Heart right ventricle (tissue), 16 donors: ENCODE measurements around the gene HNRNPAB. TPM values are rescaled to one million over a fixed set of nuclear protein-coding genes. Genes with fewer than 3 reads are reported as not detected.
A peak's percentile ranks its signal among the peaks of the same experiment; 100 is the strongest.
"Not testable (repeated sequence)": the region's sequence is repeated elsewhere in the genome, so short reads cannot be mapped to it uniquely, and the experiment has no call there.

ENCODE experiments used
- ATAC-seq, 8 donors: fragments of 200-7000 bp; cut with Tn5 transposase; one replicate each; pipeline ENCODE4 v1.9.1; 2020; ENCODE audit warnings: mild to moderate bottlenecking in 8 of 8, moderate library complexity in 8 of 8, moderate number of reproducible peaks in 1 of 8
- DNase-seq, 2 donors: peaks; one replicate each; pipeline ENCODE4 v3.0.0-alpha.2; 2020
- H3K27ac ChIP-seq, 10 donors: fragments of 200-600 bp; sonication (generic) in 2 of 10; one replicate each; pipeline versions ENCODE4 v1.5.0 to v1.8.0; 2020 to 2022; ENCODE audit warnings: mild to moderate bottlenecking in 3 of 10
- H3K27me3 ChIP-seq, 7 donors: fragments of 200-600 bp; one replicate each; pipeline ENCODE4 v1.8.0; 2021 to 2022; ENCODE audit warnings: mild to moderate bottlenecking in 2 of 7
- H3K36me3 ChIP-seq, 9 donors: fragments of 200-600 bp; sonication (generic) in 1 of 9; one replicate each; pipeline versions ENCODE4 v1.5.0 to v1.8.0; 2020 to 2022; ENCODE audit warnings: mild to moderate bottlenecking in 2 of 9
- H3K4me1 ChIP-seq, 9 donors: fragments of 200-600 bp; sonication (generic) in 1 of 9; one replicate each; pipeline versions ENCODE4 v1.5.0 to v1.8.0; 2020 to 2022; ENCODE audit warnings: mild to moderate bottlenecking in 4 of 9
- H3K4me3 ChIP-seq, 10 donors: fragments of 200-600 bp; sonication (generic) in 2 of 10; one replicate each; pipeline versions ENCODE4 v1.5.0 to v1.8.0; 2020 to 2022; ENCODE audit warnings: mild to moderate bottlenecking in 7 of 10, moderate library complexity in 2 of 10
- H3K9me3 ChIP-seq, 11 donors: fragments of 200-600 bp in 10 of 11; sonication (generic) in 2 of 11; one replicate each; pipeline versions ENCODE4 v1.5.0 to v1.8.0; 2013 to 2022; ENCODE audit warnings: mild to moderate bottlenecking in 2 of 11, control low read depth in 1 of 11, moderate library complexity in 1 of 11
- WGBS, 2 donors: extraction: QIAGEN DNeasy Blood & Tissue Kit; methylation state at CpG; one replicate each; pipeline ENCODE4 v1.1.7; 2013; ENCODE audit warnings: inconsistent platforms in 1 of 2; 5-methylcytosine and 5-hydroxymethylcytosine counted together
- intact Hi-C, 10 donors: fragments of 100-400 bp; cut with DNase I; formaldehyde crosslinking; loops; one replicate each; pipeline versions ENCODE4 v1.11.1 to v1.14.2; 2022
- polyA plus RNA-seq, 2 donors: library from polyadenylated mRNA; stranded (reverse); fragments of 200-250 nt; gene quantifications; one replicate each; pipeline ENCODE4 v1.2.3, GENCODE V29; 2013
- total RNA-seq, 10 donors: library from RNA; stranded (reverse); fragmentation: NEBNext Ultra II Directional in 3 of 10; extraction: Animal tissue kit (Norgen Biotek cat#: 25700) in 3 of 10; gene quantifications; one replicate each; pipeline versions ENCODE4 v1.2.1 to v1.2.4, GENCODE V29; 2021 to 2023
- TF ChIP-seq, protein P1 (sequence below), 9 donors: fragments of 200-600 bp; sonication (generic) in 2 of 9; IDR thresholded peaks; one replicate each; pipeline versions ENCODE4 v1.5.0 to v1.8.0; 2021 to 2022; ENCODE audit warnings: antibody characterized with exemption in 9 of 9, mild to moderate bottlenecking in 5 of 9, moderate library complexity in 1 of 9
- donor health status: Arrhythmogenic right ventricular cardiomyopathy.
- donor health status: ischemic (EF 13 %, LVEDD 7.1; RV severe dilation, severe dysfunction).
- donor health status: healthy with polysubstance abuse.
- donor health status: DM: no; HTN: yes; CAD: no.
- donor health status: DM: no; HTN: no; CAD: no.
- donor health status: ischemic (EF 25% LVEDD 6.9; RV normal size, moderate dysfunction).
- donor health status: ischemic (EF 25% LVEDD 5.7; RV mildly dilated, moderate dysfunction).
- donor health status: healthy.
- donor health status: DM: yes; HTN: yes; CAD: no.
- donor health status: Ischemic cardiomyopathy.
- donor health status: ischemic (EF 35%, LVEDD 5.7; RV mildly dilated, moderate dysfunction).
- donor health status: nonischemic (EF 11% LVEDD 7.7; RV severe dilation, severe dysfunction).
- donor health status: DM: yes; HTN: yes; CAD: no.
- donor health status: PGD.
- donor health status: ischemic (EF 29% LVEDD 5.4; RV normal size, mild dysfunction).
- donor health status: nonischemic (EF 23%, LVEDD 6.1; RV moderate dilation, normal function).

Gene HNRNPAB
- total and polyA plus RNA-seq, 12 donors = 70.8 to 140 (median 81.9) TPM

- Histone ChIP-seq H3K36me3 (no peaks in the 10 kb centered on the region), H3K4me3 (no peak overlapping the region), H3K4me1 (peaks cover 0 to 6% (median 0%) of the 10 kb centered on the region in 9 donors), H3K27me3 (peaks cover 0 to 26% (median 16%) of the 10 kb centered on the region in 7 donors), H3K27ac (no peak overlapping the region), H3K9me3 (no peaks in the 10 kb centered on the region)
- ATAC-seq (no peak), DNase-seq (no peak)
- intact Hi-C loops = no loop called here
- TF ChIP-seq, protein P1, sequence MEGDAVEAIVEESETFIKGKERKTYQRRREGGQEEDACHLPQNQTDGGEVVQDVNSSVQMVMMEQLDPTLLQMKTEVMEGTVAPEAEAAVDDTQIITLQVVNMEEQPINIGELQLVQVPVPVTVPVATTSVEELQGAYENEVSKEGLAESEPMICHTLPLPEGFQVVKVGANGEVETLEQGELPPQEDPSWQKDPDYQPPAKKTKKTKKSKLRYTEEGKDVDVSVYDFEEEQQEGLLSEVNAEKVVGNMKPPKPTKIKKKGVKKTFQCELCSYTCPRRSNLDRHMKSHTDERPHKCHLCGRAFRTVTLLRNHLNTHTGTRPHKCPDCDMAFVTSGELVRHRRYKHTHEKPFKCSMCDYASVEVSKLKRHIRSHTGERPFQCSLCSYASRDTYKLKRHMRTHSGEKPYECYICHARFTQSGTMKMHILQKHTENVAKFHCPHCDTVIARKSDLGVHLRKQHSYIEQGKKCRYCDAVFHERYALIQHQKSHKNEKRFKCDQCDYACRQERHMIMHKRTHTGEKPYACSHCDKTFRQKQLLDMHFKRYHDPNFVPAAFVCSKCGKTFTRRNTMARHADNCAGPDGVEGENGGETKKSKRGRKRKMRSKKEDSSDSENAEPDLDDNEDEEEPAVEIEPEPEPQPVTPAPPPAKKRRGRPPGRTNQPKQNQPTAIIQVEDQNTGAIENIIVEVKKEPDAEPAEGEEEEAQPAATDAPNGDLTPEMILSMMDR (IDR thresholded peaks at IDR 0.05) = no peak
- 73 to 78% methylated on average over 7 of the region's 7 CpGs for WGBS, 2 donors
Measured at GRCh38 chr5:178196281-178196812, 8.0 kb upstream of the HNRNPAB start.

DNA sequence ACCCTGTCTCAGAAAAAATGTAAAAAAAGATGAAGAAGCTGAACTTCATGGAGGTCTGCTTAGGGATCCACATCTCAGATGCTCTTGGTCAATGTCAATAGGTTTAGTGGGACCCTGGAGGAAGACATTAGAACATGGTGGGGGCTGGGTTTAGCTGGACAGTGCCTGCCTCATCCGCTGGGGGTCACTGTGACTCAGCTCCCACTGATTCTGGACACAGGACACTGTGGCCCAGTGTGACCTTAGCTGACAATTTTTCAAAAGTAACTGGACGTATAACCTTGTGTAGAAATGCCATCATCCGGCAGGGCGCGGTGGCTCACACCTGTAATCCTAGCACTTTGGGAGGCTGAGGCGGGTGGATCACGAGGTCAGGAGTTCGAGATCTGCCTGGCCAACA is 7.3 kb upstream of the HNRNPAB start:
- H3K4me1 ChIP-seq = peaks cover 0 to 10% (median 0%) of the 10 kb centered on the region in 9 donors
- H3K27me3 ChIP-seq = peaks cover 0 to 25% (median 16%) of the 10 kb centered on the region in 7 donors
- no peaks in the 10 kb centered on the region for H3K36me3 ChIP-seq
- TF ChIP-seq, protein P1 (IDR thresholded peaks at IDR 0.05) = peak in 7 of 9 donors; percentile 32 to 46 (median 40)
- no peaks in the 10 kb centered on the region for H3K9me3 ChIP-seq
- DNase-seq (no peak), ATAC-seq (peak in 3 of 8 donors; percentile 34 to 51 (median 50))
- H3K4me3 ChIP-seq = no peak overlapping the region
- 81 to 83% methylated on average over 8 of the region's 8 CpGs for WGBS, 2 donors
- H3K27ac ChIP-seq = no peak overlapping the region
- intact Hi-C loops = no loop called here

DNA sequence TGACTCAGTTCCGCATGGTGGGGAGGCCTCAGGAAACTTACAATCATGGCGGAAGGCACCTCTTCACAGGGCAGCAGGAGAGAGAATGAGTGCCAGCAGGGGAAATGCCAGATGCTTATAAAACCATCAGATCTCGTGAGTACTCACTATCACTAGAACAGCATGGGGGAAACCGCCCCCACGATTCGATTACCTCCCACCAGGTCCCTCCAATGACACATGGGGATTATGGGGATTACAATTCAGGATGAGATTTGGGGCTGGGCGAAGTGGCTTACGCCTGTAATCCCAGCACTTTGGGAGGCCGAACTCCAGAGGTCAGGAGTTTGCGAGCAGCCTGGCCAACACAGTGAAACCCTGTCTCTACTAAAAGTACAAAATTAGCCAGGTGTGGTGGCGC is 6.2 kb upstream of the HNRNPAB start:
- ATAC-seq, DNase-seq, H3K36me3 ChIP-seq, H3K27ac ChIP-seq, intact Hi-C loops, H3K4me3 ChIP-seq, H3K9me3 ChIP-seq: not testable (repeated sequence)
- peaks cover 0 to 21% (median 12%) of the 10 kb centered on the region in 7 donors for H3K27me3 ChIP-seq
- 71 to 81% methylated on average over 11 of the region's 11 CpGs for WGBS, 2 donors
- H3K4me1 ChIP-seq = peaks cover 0 to 12% (median 0%) of the 10 kb centered on the region in 9 donors

DNA sequence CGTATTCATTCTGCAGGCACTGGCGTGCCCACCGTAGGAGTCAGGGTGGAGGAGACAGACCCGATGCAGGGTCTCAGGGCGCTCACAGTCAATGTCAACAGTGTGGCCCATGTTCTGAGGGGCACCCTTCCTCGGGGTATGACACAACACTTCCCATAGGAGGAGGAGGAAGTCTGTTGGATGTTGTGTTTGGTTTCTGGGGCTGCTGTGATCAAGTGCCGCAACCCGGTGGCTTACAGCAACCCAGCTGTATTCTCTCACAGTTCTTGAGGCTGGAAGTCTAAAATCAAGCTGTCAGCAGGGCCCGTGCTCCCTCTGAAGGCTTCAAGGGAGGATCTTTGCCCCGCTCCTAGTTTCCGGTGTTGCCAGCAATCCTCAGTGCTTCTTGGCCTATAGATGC is 5.6 kb upstream of the HNRNPAB start:
- DNase-seq (no peak), ATAC-seq (no peak)
- H3K27ac ChIP-seq = no peak overlapping the region
- no peak overlapping the region for H3K4me3 ChIP-seq
- peaks cover 0 to 16% (median 10%) of the 10 kb centered on the region in 7 donors for H3K27me3 ChIP-seq
- intact Hi-C loops = no loop called here
- H3K36me3 ChIP-seq = no peaks in the 10 kb centered on the region
- H3K4me1 ChIP-seq = peaks cover 0 to 14% (median 1%) of the 10 kb centered on the region in 9 donors
- TF ChIP-seq, protein P1 (IDR thresholded peaks at IDR 0.05) = no peak
- no peaks in the 10 kb centered on the region for H3K9me3 ChIP-seq
- 77 to 78% methylated on average over 11 of the region's 11 CpGs for WGBS, 2 donors
